ENCODE results near the gene MND1.

DNA sequence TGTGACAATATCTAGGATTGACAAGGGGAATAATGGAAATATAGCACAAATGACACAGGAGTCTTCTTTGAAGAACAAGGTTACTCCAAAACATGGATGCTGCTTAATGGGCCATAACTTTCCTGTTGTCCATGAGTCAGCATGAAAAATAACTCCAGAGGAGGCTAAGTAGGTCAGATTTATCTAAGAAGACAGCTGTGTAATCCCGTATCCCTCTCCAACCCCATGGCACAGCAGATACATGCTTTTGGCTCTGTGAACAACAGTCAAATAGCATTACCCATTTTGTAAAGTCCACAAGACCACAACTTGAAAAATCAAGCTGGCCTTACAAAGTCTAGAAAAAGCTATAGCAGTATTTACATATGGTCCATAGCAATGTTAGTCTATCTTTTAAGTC is 119.6 kb downstream of the MND1 start:
- TF ChIP-seq CTCF (conservative IDR thresholded peaks at IDR 0.05 in 1 of 2, IDR thresholded peaks at IDR 0.05 in 1 of 2; ENCODE audit: extremely low read depth in 1 of 2, insufficient read depth in 1 of 2, low read depth in 1 of 2, low read length in 2 of 2) (no peak), EZH2 (IDR thresholded peaks at IDR 0.05; ENCODE audit: borderline replicate concordance, low read length) (no peak)
